ENCODE data around the gene NKAIN2. TPM values are rescaled to one million over a fixed set of nuclear protein-coding genes. Genes with fewer than 3 reads are reported as not detected.

NKAIN2 gene
- polyA plus RNA-seq, 1 donor (not counting 4 experiments of a cell fraction or from before 2014, with no cell fraction given) = 0.13 TPM

GRCh38 chr6:124066946-124067552, 263.4 kb downstream of the NKAIN2 start:
- no peak for FAIRE-seq
- Histone ChIP-seq H3K4me1 (ENCODE audit: control insufficient read depth, extremely low read depth, insufficient read depth, low read length) (no peaks in the 10 kb centered on the region), H3K9me1 (ENCODE audit: control insufficient read depth, extremely low read depth, insufficient read depth, low read length) (no peaks in the 10 kb centered on the region), H3K36me3 (ENCODE audit: control insufficient read depth in 2 of 2, extremely low read depth in 1 of 2, insufficient read depth in 2 of 2, low read length in 2 of 2) (no peaks in the 10 kb centered on the region), H3K4me2 (ENCODE audit: control insufficient read depth, extremely low read depth, insufficient read depth, low read depth, low read length) (no peak overlapping the region), H3K27ac (ENCODE audit: control insufficient read depth, insufficient read depth, low read length) (no peak overlapping the region), H3K9me3 (ENCODE audit: control insufficient read depth, low read depth, low read length) (no peaks in the 10 kb centered on the region), H2AFZ (ENCODE audit: control insufficient read depth, low read length) (no peak overlapping the region), H4K20me1 (ENCODE audit: control insufficient read depth, extremely low read depth, insufficient read depth, low read length) (no peaks in the 10 kb centered on the region), H3K79me2 (ENCODE audit: control insufficient read depth, insufficient read depth, low read length) (no peaks in the 10 kb centered on the region), H3K9ac (ENCODE audit: control insufficient read depth, extremely low read depth, insufficient read depth, low read length) (no peak overlapping the region), H3K4me3 (ENCODE audit: control insufficient read depth in 2 of 3, extremely low read depth in 1 of 3, insufficient read depth in 2 of 3, low read depth in 1 of 3, low read length in 3 of 3) (no peak overlapping the region), H3K27me3 (ENCODE audit: control insufficient read depth, extremely low read depth, insufficient read depth, low read length) (no peaks in the 10 kb centered on the region)
- no peak for DNase-seq (ENCODE audit: low read depth, low spot score)
- dilution Hi-C loops (cut with MboI; ENCODE audit: extremely low pct_ligation_motif_present, low sequenced_read_pairs) = no loop called here
- TF ChIP-seq CTCF (optimal IDR thresholded peaks at IDR 0.05 in 1 of 3, IDR thresholded peaks at IDR 0.05 in 1 of 3, conservative IDR thresholded peaks at IDR 0.05 in 1 of 3; ENCODE audit: extremely low read depth in 1 of 3, insufficient read depth in 2 of 3, low read length in 3 of 3) (no peak), EZH2 (IDR thresholded peaks at IDR 0.05; ENCODE audit: low read length) (no peak)

GRCh38 chr6:124069230-124069950, 265.7 kb downstream of the NKAIN2 start:
- dilution Hi-C loops (cut with MboI; ENCODE audit: extremely low pct_ligation_motif_present, low sequenced_read_pairs) = no loop called here
- H2AFZ ChIP-seq (ENCODE audit: control insufficient read depth, low read length) = no peak overlapping the region

More at GRCh38 chr6:124069230-124069950, 265.7 kb downstream of the NKAIN2 start:
- Histone ChIP-seq H3K79me2 (ENCODE audit: control insufficient read depth, insufficient read depth, low read length) (no peaks in the 10 kb centered on the region), H3K4me3 (ENCODE audit: control insufficient read depth in 2 of 3, extremely low read depth in 1 of 3, insufficient read depth in 2 of 3, low read depth in 1 of 3, low read length in 3 of 3) (no peak overlapping the region), H3K36me3 (ENCODE audit: control insufficient read depth in 2 of 2, extremely low read depth in 1 of 2, insufficient read depth in 2 of 2, low read length in 2 of 2) (no peaks in the 10 kb centered on the region), H3K9ac (ENCODE audit: control insufficient read depth, extremely low read depth, insufficient read depth, low read length) (no peak overlapping the region), H3K9me3 (ENCODE audit: control insufficient read depth, low read depth, low read length) (no peaks in the 10 kb centered on the region), H3K9me1 (ENCODE audit: control insufficient read depth, extremely low read depth, insufficient read depth, low read length) (no peaks in the 10 kb centered on the region), H3K27ac (ENCODE audit: control insufficient read depth, insufficient read depth, low read length) (no peak overlapping the region), H4K20me1 (ENCODE audit: control insufficient read depth, extremely low read depth, insufficient read depth, low read length) (no peaks in the 10 kb centered on the region), H3K27me3 (ENCODE audit: control insufficient read depth, extremely low read depth, insufficient read depth, low read length) (no peaks in the 10 kb centered on the region), H3K4me2 (ENCODE audit: control insufficient read depth, extremely low read depth, insufficient read depth, low read depth, low read length) (no peak overlapping the region), H3K4me1 (ENCODE audit: control insufficient read depth, extremely low read depth, insufficient read depth, low read length) (no peaks in the 10 kb centered on the region)
- TF ChIP-seq EZH2 (IDR thresholded peaks at IDR 0.05; ENCODE audit: low read length) (no peak), CTCF (optimal IDR thresholded peaks at IDR 0.05 in 1 of 3, IDR thresholded peaks at IDR 0.05 in 1 of 3, conservative IDR thresholded peaks at IDR 0.05 in 1 of 3; ENCODE audit: extremely low read depth in 1 of 3, insufficient read depth in 2 of 3, low read length in 3 of 3) (no peak)
- FAIRE-seq = no peak
- no peak for DNase-seq (ENCODE audit: low read depth, low spot score)
